Forelimb muscle (tissue), 1 donor: ENCODE results near the gene KIR3DL1. TPM values are rescaled to one million over a fixed set of nuclear protein-coding genes. Genes with fewer than 3 reads are reported as not detected.

Source experiments
- polyA plus RNA-seq: library from polyadenylated mRNA; unstranded; fragments of 120-200 nt; gene quantifications from one replicate; pipeline ENCODE4 v1.2.1, GENCODE V29; 2013; ENCODE audit not compliant: insufficient read length

KIR3DL1 gene
- polyA plus RNA-seq, 1 donor: not detected

Other genes with a start within 250 kb of the KIR3DL1 start
- gene LILRA2, start 242.7 kb upstream of the KIR3DL1 start, polyA plus RNA-seq: 0.81 TPM
- gene LILRA1, start 222.8 kb upstream of the KIR3DL1 start, polyA plus RNA-seq: 0.46 TPM
- 1.1 TPM for gene LILRB1, start 186.0 kb upstream of the KIR3DL1 start, polyA plus RNA-seq
- 0.63 TPM for gene LILRB4, start 153.5 kb upstream of the KIR3DL1 start, polyA plus RNA-seq
- not detected for gene KIR3DL3, start 92.0 kb upstream of the KIR3DL1 start, polyA plus RNA-seq
- not detected for gene KIR2DL3, start 78.0 kb upstream of the KIR3DL1 start, polyA plus RNA-seq
- gene KIR2DL1, start 46.7 kb upstream of the KIR3DL1 start, polyA plus RNA-seq: not detected
- gene KIR2DL4, start 12.9 kb upstream of the KIR3DL1 start, polyA plus RNA-seq: not detected
- not detected for gene KIR2DS4, start 16.2 kb downstream of the KIR3DL1 start, polyA plus RNA-seq
- gene KIR3DL2, start 34.0 kb downstream of the KIR3DL1 start, polyA plus RNA-seq: not detected
- 0.34 TPM for gene FCAR, start 57.8 kb downstream of the KIR3DL1 start, polyA plus RNA-seq
- 0.53 TPM for gene NCR1, start 89.7 kb downstream of the KIR3DL1 start, polyA plus RNA-seq
- not detected for gene NLRP7, start 131.1 kb downstream of the KIR3DL1 start, polyA plus RNA-seq
- 1.2 TPM for gene NLRP2, start 149.9 kb downstream of the KIR3DL1 start, polyA plus RNA-seq
- 0.14 TPM for gene GP6, start 221.8 kb downstream of the KIR3DL1 start, polyA plus RNA-seq
- gene RDH13, start 246.7 kb downstream of the KIR3DL1 start, polyA plus RNA-seq: 14.6 TPM